Muscle of back (tissue), 11 donors: Measurements from ENCODE around the gene NDUFC1. TPM values are rescaled to one million over a fixed set of nuclear protein-coding genes. Genes with fewer than 3 reads are reported as not detected.
A peak's percentile ranks its signal among the peaks of the same experiment; 100 is the strongest.
"Not testable (repeated sequence)": the region's sequence is repeated elsewhere in the genome, so short reads cannot be mapped to it uniquely, and the experiment has no call there.

Experiments used
- DNase-seq, 3 donors: peaks; one replicate each; pipeline versions ENCODE4 v3.0.0 to v3.0.0-alpha.2; 2013
- polyA plus RNA-seq, 10 donors: library from polyadenylated mRNA; unstranded; fragments of 120-200 nt; gene quantifications; one replicate each; pipeline ENCODE4 v1.2.1, GENCODE V29; 2013; ENCODE audit not compliant: insufficient read length in 10 of 10

Gene NDUFC1
- polyA plus RNA-seq, 10 donors: 49.6 to 68.7 (median 57.0) TPM

DNA sequence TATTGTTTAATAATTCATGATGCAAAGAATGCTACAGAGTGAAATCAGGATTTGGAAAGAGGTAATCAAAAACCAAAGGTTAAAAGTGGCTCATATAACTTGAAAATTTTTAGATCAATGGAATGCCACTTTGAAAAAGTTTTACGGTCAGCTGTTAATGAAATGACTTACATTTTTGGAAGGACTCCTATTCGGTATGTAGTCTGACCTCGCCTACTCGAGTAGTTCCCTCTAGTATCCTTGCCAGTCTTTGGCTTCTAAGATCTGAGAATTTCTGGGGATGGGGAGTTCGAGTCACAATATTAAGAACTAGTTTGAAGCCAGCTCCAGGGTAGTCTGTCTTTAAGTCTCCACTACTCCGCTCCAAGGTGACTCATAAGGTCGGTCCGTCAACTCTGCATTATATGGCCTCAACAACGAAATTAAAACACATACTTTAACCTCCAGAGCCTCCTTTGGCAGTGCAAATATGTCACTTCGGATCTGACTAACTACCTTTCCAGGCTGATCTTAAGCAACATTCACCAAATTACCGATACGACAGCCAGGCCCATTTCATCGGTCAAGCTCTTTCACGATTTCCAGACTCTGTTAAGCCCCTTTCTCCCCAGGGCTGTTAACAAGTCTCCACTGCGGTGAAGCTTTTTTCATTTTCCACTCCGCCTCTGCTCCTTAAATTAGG is 1.7 kb downstream of the NDUFC1 start:
- peak in 1 of 3 donors; percentile 37 for DNase-seq

DNA sequence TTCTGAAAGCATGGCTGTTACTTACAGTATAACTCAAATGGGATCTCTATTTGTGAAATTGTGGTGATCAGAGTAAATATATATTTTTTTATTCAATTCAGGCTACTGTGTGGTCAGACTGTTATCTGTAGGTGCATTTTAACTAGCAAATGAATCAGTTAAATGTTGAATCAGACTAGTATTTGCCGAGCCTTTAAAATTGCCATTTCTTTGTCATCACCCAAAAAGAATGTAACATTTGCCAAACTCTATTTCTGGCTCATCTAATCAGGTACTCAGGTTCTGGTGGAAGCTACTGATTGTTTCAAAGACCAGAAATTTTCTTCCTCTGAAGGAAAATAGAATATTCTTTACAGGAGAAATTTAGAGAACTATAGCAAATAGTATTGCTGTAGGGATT is 2.7 kb downstream of the NDUFC1 start:
- DNase-seq: no peak

DNA sequence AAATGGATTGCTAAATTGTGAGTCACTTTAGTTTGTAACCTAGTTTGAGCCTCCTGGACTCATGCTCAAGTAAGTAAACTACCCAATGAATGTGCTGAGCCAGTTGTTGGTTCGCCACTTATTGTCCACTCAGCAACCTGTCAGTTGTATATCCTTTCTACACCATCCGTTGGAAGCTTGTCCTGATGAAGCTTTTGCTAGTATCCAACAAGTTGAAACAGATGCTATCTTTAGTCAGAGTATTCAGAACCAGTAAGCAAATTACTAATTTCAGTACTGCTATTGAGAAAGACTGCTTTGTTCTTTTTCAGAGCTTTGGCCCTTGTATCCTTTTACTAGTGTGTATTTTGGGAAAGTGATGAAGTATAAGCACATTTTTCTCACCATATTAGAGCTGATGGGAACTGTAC is 5.3 kb downstream of the NDUFC1 start:
- no peak for DNase-seq

- no peak for DNase-seq
Observed at GRCh38 chr4:139295942-139296299, 6.4 kb downstream of the NDUFC1 start.

DNA sequence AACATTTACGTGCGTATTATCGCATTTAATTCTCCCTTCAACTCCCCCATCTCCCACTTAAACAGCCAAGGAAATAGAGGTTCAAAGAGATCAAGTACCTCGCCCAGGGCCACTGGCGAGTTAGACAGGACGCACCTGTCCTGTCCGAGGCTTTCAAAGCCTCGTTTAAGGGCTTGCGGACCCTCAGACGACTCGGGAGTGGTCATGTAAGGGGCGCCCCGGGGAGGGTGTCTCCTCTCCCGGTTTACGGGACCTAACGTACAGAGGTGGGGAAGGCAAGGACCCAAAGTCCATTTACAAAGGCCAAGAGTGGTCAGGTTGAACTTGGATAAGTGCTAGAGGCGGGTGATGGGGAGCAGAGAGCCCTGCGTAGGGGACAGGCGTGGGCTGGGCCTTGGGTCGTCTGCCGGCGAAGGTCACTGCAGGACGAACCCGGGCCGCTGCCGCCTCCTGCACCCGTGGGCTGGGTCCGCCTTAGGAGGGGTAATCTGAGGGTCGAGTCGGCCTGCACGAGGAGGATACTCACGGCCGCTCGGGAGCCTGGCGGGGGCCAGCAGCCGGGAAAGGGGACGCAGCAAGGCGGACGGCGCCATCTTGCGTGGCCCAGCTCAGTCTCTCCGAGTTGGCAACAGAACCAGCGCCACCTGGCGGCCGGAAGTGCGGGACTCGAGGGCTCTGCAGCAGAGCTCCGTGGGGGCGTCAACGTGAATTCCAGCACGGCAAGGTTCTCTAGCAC is 6.9 kb downstream of the NDUFC1 start:
- peak; percentile 93 to 99 (median 98) for DNase-seq

- DNase-seq: no peak
Observed at GRCh38 chr4:139286186-139286698, 16.0 kb downstream of the NDUFC1 start.

GRCh38 chr4:139282721-139283075 is 19.6 kb downstream of the NDUFC1 start:
- DNase-seq: no peak

DNA sequence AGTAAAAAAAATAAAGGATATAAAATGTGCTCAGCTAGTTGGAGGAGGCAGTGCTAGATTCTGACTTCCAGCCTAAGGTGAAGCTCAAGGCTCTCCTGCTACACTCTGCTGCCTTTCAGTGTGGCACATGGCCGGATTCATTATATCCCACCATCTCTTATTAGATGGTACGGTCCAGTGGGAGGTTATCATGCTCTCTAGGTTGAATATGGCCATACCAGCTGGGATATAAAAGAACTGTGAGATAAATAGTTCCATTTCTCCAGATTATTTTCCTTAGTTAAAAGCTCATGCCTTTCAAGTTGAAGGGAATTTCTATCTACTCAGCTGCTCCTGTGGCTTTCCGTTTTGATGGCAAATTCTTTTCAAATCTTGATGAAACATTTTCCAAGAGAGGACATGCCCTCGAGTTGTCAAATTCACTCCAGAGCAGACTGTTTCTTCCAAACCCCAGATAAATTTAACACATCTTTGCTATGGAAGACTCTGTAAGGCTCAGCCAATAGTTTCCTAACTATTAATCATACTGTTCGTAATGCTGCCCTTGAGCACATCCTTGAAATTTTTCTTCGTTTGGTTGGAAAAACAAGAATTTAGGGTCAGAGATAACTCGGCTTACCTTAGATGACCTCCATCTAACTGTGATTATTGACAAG is 20.1 kb downstream of the NDUFC1 start:
- no peak for DNase-seq

- DNase-seq: peak in 1 of 3 donors; percentile 53
Observed at GRCh38 chr4:139279760-139280620, 22.3 kb downstream of the NDUFC1 start, which contains the start of gene MGARP. MGARP (minus strand) TSS chr4:139280225; CDS start chr4:139280158, 67 bp downstream.

DNA sequence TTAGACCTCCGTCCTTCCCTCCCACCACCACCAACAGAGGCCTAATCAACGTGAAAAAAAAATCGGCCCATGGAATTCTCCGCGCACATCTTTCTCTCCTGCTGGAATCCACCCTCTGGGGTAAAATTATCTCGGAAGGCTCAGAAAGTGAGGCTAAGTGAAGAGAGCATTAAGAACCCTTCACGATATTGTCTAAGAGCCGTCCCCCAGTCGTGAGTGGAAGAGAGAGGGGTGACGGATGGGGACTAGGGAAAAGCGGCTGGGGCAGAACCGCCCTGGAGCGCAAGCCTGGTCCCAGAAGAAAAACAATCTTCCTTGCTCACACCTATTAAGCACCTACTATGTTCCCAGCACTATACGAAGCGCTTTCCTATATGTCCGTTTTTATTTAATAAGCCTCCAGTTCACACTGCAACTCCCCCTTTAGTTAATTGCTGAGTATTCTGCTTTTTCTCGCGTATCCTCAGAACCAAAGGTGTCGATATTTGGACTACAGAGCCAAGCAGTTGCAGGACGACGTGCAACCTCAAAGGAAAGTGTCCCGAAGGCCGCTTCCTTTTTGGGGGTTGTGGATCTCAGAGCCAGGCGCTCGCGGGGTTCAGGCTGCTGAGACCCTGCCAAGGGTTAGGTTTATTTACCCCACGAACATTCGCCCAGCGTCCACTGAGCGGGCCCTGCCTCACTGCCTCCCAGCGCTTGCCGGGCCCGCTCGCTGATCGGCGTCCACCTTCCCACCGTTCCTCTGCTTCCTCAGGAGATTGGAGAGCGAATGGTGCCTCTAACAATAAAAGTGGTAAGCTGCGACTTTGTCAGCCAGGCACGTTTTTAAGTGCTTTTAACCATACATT is 23.1 kb downstream of the NDUFC1 start:
- peak in 1 of 3 donors; percentile 61 for DNase-seq

- peak in 1 of 3 donors; percentile 51 for DNase-seq
Observed at GRCh38 chr4:139278485-139278884, 23.8 kb downstream of the NDUFC1 start.

- DNase-seq: no peak
Observed at GRCh38 chr4:139275281-139275735, 27.0 kb downstream of the NDUFC1 start.

GRCh38 chr4:139274790-139275189 is 27.5 kb downstream of the NDUFC1 start:
- no peak for DNase-seq

GRCh38 chr4:139273835-139274234 is 28.4 kb downstream of the NDUFC1 start:
- no peak for DNase-seq

- DNase-seq: no peak
Observed at GRCh38 chr4:139267301-139267700, 35.0 kb downstream of the NDUFC1 start.

DNA sequence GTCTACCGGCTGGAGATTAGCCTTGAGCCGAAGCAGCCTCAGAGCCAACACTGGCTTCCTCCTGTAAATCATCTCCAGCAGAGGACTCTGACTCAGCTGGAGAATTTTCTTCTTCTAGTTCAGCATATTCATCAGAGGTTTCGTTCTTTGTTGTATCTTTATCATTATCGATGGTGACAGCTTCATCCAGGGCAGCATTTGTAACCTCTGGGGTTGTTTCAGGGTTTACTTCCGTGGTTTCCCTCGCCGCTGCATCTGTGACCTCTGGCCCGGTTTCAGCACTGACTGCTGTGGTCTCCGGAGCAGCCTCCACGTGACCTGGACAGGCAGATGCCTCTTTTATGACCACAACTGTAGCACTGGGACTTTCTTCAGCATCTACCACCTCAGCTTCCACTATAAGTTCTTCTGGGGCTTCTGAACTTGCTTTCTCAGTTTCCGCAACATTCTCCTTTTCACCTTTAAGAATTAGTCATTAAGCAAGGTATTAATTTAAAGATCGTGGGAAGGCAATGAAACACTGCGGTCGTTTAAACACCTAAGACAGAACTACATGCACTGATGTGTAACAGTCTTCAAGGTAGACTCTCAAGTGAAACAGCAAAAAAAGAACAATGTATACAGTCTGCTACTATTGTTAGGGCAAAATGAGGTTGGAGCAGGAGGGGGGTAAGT is 35.6 kb downstream of the NDUFC1 start:
- peak; percentile 53 to 82 (median 63) for DNase-seq

GRCh38 chr4:139266208-139266582 is 36.1 kb downstream of the NDUFC1 start:
- DNase-seq: no peak

- DNase-seq: no peak
Observed at GRCh38 chr4:139265654-139266053, 36.6 kb downstream of the NDUFC1 start.

DNA sequence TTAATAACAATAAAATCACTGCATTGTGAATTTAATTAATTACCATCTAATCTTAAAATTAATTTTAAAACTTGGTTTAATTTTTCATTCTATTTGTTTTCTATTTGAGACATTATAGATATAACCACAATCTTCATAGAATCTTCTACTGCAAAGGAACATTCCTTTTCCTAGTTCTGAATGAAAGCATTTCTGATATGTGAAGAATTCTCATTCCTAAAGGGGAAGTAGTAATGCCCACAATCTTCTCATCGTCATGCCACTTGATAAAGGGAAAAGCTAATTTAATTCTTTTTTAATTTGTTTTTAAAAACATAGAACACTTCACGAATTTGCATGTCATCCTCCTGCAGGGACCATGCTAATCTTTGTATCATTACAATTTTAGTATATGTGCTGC is 45.9 kb downstream of the NDUFC1 start:
- no peak for DNase-seq

DNA sequence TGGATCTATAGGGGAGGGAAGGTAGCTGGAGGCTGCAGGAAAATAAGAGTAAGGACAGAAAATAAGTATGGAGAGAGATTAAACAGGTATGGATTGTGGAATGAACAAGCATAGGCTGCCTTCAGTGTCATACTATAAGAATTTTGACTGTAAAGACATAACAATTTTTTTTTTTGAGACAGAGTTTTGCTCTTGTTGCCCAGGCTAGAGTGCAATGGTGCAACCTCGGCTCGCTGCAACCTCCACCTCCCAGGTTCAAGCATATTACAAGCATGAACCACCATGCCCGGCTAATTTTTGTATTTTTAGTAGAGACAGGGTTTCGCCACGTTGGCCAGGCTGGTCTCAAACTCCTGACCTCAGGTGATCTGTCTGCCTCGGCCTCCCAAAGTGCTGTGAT is 46.7 kb downstream of the NDUFC1 start:
- not testable (repeated sequence) for DNase-seq
